GM12801 (cell line): ENCODE measurements around the gene CUBN.

Source experiments
- TF ChIP-seq, protein P1 (sequence below): IDR thresholded peaks from one replicate; pipeline ENCODE4 v1.5.1; 2011; ENCODE audit warnings: control low read depth; ENCODE audit not compliant: insufficient read length; ENCODE audit errors: extremely low read depth

CUBN gene

DNA sequence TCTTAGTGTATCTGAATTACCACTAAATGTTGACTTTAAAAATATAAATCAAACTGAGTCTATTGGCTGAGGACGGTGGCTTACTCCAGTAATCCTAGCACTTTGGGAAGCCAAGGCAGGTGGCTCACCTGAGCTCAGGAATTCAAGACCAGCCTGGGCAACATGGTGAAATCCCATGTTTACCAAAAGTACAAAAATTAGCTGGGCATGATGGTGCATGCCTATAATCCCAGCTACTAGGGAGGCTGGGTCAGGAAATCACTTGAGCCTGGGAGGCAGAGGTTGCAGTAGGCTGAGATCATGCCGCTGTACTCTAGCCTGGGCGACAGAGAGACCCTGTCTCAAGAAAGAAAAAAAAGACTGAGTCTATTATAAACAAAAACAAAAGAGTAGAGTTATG is 205.9 kb downstream of the CUBN start:
- TF ChIP-seq, protein P1, sequence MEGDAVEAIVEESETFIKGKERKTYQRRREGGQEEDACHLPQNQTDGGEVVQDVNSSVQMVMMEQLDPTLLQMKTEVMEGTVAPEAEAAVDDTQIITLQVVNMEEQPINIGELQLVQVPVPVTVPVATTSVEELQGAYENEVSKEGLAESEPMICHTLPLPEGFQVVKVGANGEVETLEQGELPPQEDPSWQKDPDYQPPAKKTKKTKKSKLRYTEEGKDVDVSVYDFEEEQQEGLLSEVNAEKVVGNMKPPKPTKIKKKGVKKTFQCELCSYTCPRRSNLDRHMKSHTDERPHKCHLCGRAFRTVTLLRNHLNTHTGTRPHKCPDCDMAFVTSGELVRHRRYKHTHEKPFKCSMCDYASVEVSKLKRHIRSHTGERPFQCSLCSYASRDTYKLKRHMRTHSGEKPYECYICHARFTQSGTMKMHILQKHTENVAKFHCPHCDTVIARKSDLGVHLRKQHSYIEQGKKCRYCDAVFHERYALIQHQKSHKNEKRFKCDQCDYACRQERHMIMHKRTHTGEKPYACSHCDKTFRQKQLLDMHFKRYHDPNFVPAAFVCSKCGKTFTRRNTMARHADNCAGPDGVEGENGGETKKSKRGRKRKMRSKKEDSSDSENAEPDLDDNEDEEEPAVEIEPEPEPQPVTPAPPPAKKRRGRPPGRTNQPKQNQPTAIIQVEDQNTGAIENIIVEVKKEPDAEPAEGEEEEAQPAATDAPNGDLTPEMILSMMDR, result no peak

DNA sequence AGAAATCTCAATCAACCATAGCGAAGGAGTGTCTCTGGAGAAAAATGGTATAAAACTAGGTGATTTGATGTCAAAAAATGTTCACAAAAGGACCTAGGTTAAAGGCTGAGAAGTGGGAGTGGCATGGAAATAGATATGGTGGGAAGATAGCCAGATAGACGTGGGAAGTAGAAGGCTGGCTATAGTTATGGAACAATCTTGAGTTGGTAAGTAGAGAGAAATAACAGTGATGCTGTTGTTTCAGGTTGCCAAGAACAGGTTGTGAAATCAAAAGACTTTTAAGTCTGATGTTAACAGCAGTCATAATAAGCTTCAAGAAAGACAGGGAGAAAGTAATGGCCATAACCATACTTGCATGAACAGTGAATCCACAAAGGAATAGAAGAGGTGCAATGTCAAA is 206.3 kb downstream of the CUBN start:
- TF ChIP-seq, protein P1, result no peak

DNA sequence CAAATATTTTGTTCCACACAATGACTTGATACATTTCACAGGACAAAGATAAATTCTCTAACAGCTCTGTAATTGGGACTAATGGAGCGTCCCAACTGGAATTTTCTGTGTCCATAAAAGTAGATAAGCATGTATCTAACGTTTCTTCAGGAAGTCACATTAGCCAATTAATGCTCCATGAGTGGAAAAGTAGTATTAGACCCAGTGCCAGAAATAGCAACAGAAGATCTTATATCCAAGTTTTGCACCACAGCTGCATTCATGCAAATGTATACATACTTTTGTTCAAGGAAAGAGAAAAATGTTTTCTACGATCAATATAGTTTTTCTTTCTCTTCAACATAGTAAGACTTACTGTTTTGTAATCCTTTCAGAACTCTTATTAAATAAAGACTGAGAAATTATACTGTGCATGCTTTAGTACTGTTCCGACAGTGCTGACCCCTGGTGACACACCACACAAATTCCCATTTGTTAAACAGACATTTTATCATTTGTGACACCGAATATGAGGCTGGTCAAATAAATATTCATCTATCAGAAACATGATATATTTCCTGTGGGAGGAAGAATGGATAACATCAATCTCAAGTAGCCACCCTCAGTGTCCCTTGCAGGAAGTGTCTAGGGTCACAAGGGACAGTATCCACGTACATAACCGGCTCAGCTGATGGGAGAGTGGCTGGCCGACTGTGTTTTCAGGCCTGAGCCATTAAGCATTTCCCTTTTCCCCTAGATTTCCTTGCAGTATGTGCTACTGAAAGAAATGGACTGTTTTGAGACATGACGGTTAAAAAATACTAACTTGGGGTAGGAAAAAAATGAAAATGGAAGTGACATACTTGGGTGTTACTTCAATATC is 210.3 kb downstream of the CUBN start:
- TF ChIP-seq, protein P1, result no peak

DNA sequence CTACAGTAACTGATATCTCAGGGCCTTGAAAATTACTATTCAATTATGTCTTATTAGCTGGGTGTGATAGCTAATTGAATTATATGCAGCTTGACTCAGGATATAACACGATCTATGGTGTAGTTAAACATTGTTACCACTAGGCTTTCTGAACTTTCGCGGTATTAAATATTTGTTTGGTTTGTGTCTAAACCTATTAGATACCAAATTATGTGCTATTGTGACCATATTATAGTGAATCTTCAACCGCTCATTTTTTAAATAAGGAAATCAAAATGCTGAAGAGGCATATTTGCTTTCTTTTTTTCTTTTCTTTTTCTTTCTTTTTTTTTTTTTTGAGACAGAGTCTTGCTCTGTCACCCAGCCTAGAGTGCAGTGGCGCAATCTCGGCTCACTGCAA is 213.1 kb downstream of the CUBN start:
- TF ChIP-seq, protein P1, result no peak

DNA sequence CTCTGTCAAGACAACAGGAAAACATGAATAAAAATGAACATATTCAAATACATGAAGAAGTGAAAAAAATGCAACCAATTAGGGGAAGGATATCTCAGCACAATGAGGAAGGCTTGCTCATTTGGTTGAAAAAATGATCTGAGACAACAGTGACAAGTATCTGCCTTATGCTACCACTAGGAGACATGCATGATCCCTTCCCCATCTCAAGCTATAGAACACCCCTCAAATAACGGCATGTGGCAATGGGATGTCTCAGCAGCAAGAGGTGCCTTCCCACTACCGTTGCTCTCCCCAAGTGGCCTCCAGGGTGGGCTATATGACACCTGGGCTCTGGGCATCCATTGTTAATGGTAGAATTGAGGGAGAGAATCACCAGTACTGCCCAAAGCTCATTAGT is 214.3 kb downstream of the CUBN start:
- TF ChIP-seq, protein P1, result no peak

DNA sequence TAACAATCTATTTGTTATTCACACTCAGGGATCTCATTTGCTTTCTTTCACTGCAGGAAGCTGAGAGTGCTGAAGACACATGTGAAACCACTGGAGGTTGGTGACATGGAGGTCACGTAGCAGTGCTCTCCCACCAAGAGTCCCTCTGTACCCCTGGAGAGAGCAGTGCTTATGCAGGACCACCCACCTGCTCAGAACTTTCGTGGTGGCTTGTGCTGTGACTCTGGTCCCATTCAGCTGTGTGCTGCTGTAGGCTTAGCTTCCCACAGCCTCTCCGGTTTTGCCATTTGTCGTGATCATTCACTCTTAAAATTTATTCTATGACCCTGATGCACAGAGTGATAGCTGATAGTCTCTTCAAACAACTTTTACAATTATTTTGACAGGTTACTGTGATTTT is 216.3 kb downstream of the CUBN start:
- TF ChIP-seq, protein P1, result no peak

DNA sequence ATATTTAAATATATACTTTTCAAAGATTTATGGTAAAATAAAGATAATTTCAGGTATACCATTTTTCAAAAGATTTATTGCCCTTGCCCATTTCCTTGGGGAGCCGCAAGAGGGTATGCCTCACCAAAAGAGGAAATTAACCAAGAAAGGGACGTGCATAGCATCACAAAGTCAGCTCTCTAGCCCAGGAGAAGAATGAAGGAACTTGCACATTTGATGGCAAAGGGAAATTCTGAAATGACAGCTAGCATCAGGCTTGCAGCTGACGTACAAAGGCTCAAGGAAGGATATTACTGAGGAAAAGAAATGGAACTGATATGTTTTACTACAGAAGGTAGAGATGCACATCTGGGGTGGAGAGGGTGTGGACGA is 218.8 kb downstream of the CUBN start:
- TF ChIP-seq, protein P1, result no peak
